GM23338 (cell line): Measurements from ENCODE around the gene CD300E. TPM values are rescaled to one million over a fixed set of nuclear protein-coding genes. Genes with fewer than 3 reads are reported as not detected.

Experiments used
- ATAC-seq: fragments of 200-7000 bp; cut with Tn5 transposase; 3 replicates; pipeline ENCODE4 v1.9.1; 2020
- DNase-seq: peaks from one replicate; pipeline ENCODE4 v3.0.0-alpha.2; 2015; ENCODE audit warnings: low spot score
- H2AFZ ChIP-seq: fragments of 200-600 bp; sonication (generic); 2 replicates; pipeline ENCODE4 v1.8.0; 2016; ENCODE audit warnings: antibody characterized with exemption, mild to moderate bottlenecking, moderate library complexity
- H3F3A ChIP-seq: fragments of 200-600 bp; sonication (generic); replicated peaks from 2 replicates; pipeline ENCODE4 v1.8.0; 2017; ENCODE audit warnings: antibody characterized with exemption, mixed run types, low read depth
- H3K27ac ChIP-seq: fragments of 200-600 bp; sonication (generic); 2 replicates; pipeline ENCODE4 v1.6.1; 2016; ENCODE audit warnings: low read depth
- H3K27me3 ChIP-seq: fragments of 200-600 bp; sonication (generic); 2 replicates; pipeline ENCODE4 v1.8.0; 2016; ENCODE audit warnings: mild to moderate bottlenecking, mixed run types, moderate library complexity; ENCODE audit not compliant: insufficient read depth
- H3K36me3 ChIP-seq: fragments of 200-600 bp; sonication (generic); 2 replicates; pipeline ENCODE4 v1.8.0; 2016; ENCODE audit warnings: mild to moderate bottlenecking; ENCODE audit not compliant: insufficient read depth
- H3K4me1 ChIP-seq: fragments of 200-600 bp; sonication (generic); 2 replicates; pipeline ENCODE4 v1.8.0; 2016; ENCODE audit warnings: mild to moderate bottlenecking, moderate library complexity; ENCODE audit not compliant: insufficient read depth
- H3K4me2 ChIP-seq: fragments of 200-600 bp; sonication (generic); 2 replicates; pipeline ENCODE4 v1.7.1; 2017; ENCODE audit warnings: mixed run types
- H3K4me3 ChIP-seq: fragments of 200-600 bp; sonication (generic); 2 replicates; pipeline ENCODE4 v1.6.1; 2016; ENCODE audit warnings: mixed run types
- H3K79me2 ChIP-seq: fragments of 200-600 bp; sonication (generic); replicated peaks from 2 replicates; pipeline ENCODE4 v1.8.0; 2017; ENCODE audit warnings: mild to moderate bottlenecking; ENCODE audit not compliant: insufficient read depth
- H3K9me2 ChIP-seq: fragments of 200-600 bp; sonication (generic); 2 replicates; pipeline ENCODE4 v1.8.0; 2017; ENCODE audit not compliant: insufficient read depth
- H4K20me1 ChIP-seq: fragments of 200-600 bp; sonication (generic); replicated peaks from 2 replicates; pipeline ENCODE4 v1.8.0; 2017; ENCODE audit warnings: mild to moderate bottlenecking; ENCODE audit not compliant: insufficient read depth
- H3K27ac Mint-ChIP-seq: 2 replicates; pipeline ENCODE4 v1.8.0; 2020; ENCODE audit warnings: inconsistent platforms, mild to moderate bottlenecking, moderate library complexity, mixed read lengths
- H3K27me3 Mint-ChIP-seq: 3 replicates; pipeline ENCODE4 v1.8.0; 2022; ENCODE audit warnings: low read depth, mild to moderate bottlenecking, moderate library complexity, mixed read lengths, inconsistent platforms; ENCODE audit not compliant: insufficient read depth, poor library complexity
- H3K36me3 Mint-ChIP-seq: 3 replicates; pipeline ENCODE4 v1.8.0; 2021; ENCODE audit warnings: low read depth, mild to moderate bottlenecking, inconsistent platforms, moderate library complexity, mixed read lengths
- H3K4me1 Mint-ChIP-seq: 3 replicates; pipeline ENCODE4 v1.8.0; 2020; ENCODE audit warnings: mild to moderate bottlenecking, inconsistent platforms, mixed read lengths
- H3K4me3 Mint-ChIP-seq: 3 replicates; pipeline ENCODE4 v1.8.0; 2021; ENCODE audit warnings: moderate library complexity, mild to moderate bottlenecking, inconsistent platforms, mixed read lengths
- H3K9me3 Mint-ChIP-seq: 3 replicates; pipeline ENCODE4 v1.8.0; 2020; ENCODE audit warnings: moderate library complexity, mild to moderate bottlenecking, inconsistent platforms, mixed read lengths
- ETS1 ChIP-seq: IDR thresholded peaks from 2 replicates; pipeline ENCODE4 v1.6.1; 2016; ENCODE audit warnings: antibody characterized with exemption
- JUNB ChIP-seq: IDR thresholded peaks from one replicate; pipeline ENCODE4 v1.6.1; 2016; ENCODE audit warnings: antibody characterized with exemption; ENCODE audit not compliant: unreplicated experiment
- NANOG ChIP-seq: IDR thresholded peaks from 2 replicates; pipeline ENCODE4 v1.6.1; 2016; ENCODE audit warnings: antibody characterized with exemption, borderline replicate concordance
- POLR2AphosphoS5 ChIP-seq: IDR thresholded peaks from 2 replicates; pipeline ENCODE4 v1.6.1; 2016; ENCODE audit warnings: antibody characterized with exemption, low read depth
- STAT1 ChIP-seq: IDR thresholded peaks from one replicate; pipeline ENCODE4 v1.6.1; 2016; ENCODE audit warnings: antibody characterized with exemption; ENCODE audit not compliant: unreplicated experiment
- ZNF331 ChIP-seq: fragments of 250-450 bp; sonication (Bioruptor Pico); IDR thresholded peaks from 2 replicates; pipeline ENCODE4 v1.5.0; 2020; ENCODE audit warnings: low read depth, mild to moderate bottlenecking, moderate library complexity
- ZNF462 ChIP-seq: fragments of 250-450 bp; sonication (Bioruptor Pico); IDR thresholded peaks from 2 replicates; pipeline ENCODE4 v1.5.0; 2020; ENCODE audit warnings: mild to moderate bottlenecking, moderate library complexity
- polyA plus RNA-seq: library from polyadenylated mRNA; unstranded; fragments of >200 nt; fragmentation: Nextera tagmentation; extraction: Ambion mirVana; gene quantifications from 2 replicates; pipeline ENCODE4 v1.2.1, GENCODE V29; 2016
- total RNA-seq: library from RNA; depleted of rRNA; stranded (reverse); fragments of >200 nt; shearing (Covaris generic); gene quantifications from 2 replicates; pipeline ENCODE4 v1.2.3, GENCODE V29; 2014

CD300E gene
- total and polyA plus RNA-seq, 2 experiments from 2014 or later = not detected

- TF ChIP-seq NANOG = no peak
- TF ChIP-seq JUNB = no peak
- TF ChIP-seq POLR2AphosphoS5 = no peak
- no peak for TF ChIP-seq ETS1
- no peak for TF ChIP-seq STAT1
- TF ChIP-seq ZNF331 (CRISPR knock-in tag) = no peak
- TF ChIP-seq ZNF462 (CRISPR knock-in tag) = no peak
- Mint-ChIP-seq H3K4me1 (peaks cover 3% of the 10 kb centered on the region; the same call in 1 of the 3 replicates), H3K9me3 (peaks cover 2% of the 10 kb centered on the region; the same call in 2 of the 3 replicates), H3K4me3 (no peak overlapping the region), H3K27ac (no peak overlapping the region), H3K27me3 (peaks cover 3% of the 10 kb centered on the region), H3K36me3 (no peaks in the 10 kb centered on the region)
- H3K36me3 ChIP-seq = no peaks in the 10 kb centered on the region
- no peak overlapping the region for H2AFZ ChIP-seq
- H3K27ac ChIP-seq = no peak overlapping the region
- no peaks in the 10 kb centered on the region for H3K79me2 ChIP-seq
- H3K4me1 ChIP-seq = no peaks in the 10 kb centered on the region
- ATAC-seq = no peak
- no peak overlapping the region for H3K4me2 ChIP-seq
- H3K9me2 ChIP-seq = no peaks in the 10 kb centered on the region
- H3F3A ChIP-seq = no peaks in the 10 kb centered on the region
- H4K20me1 ChIP-seq = no peaks in the 10 kb centered on the region
- no peak for DNase-seq
- H3K4me3 ChIP-seq = no peak overlapping the region
- no peaks in the 10 kb centered on the region for H3K27me3 ChIP-seq
These were observed 40.9 kb downstream of the CD300E start for GRCh38 chr17:74582633-74583032.
